Urothelium cell line (cell line): Measurements from ENCODE around the gene CWC15.
"Not testable (repeated sequence)": the region's sequence is repeated elsewhere in the genome, so short reads cannot be mapped to it uniquely, and the experiment has no call there.

Source experiments
- DNase-seq: peaks from one replicate; pipeline ENCODE4 v3.0.0; 2011; ENCODE audit warnings: low spot score, mixed read lengths
- FAIRE-seq: peaks from 2 replicates; lab custom pipeline; 2011; peaks lifted over from hg19 to GRCh38; lab: Jason Lieb, UNC

The CWC15 gene

GRCh38 chr11:94922321-94923003 is 50.9 kb downstream of the CWC15 start:
- FAIRE-seq (no peak), DNase-seq (no peak)

DNA sequence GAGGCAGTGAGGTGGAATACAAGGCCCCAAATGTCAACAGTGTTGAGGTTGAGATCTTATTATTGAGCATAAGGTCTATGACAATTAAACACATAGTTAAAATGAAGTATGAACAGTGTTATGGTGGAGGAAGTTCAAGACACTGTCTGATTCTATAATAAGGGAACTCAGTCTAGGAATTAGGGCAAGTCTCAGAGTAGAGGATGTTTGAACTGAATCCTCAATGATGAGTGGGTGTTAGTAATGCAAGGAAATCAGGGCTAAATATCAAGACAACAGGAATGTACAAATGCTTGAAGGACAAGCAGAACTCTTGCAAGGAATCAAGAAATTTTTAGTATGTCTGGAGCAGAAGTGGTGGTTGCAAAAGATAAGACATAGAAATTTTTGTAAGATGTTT is 53.0 kb downstream of the CWC15 start:
- FAIRE-seq (no peak), DNase-seq (no peak)

- DNase-seq = peak; percentile 1
- not testable (repeated sequence) for FAIRE-seq
Observed at GRCh38 chr11:94913718-94914394, 59.5 kb downstream of the CWC15 start.

DNA sequence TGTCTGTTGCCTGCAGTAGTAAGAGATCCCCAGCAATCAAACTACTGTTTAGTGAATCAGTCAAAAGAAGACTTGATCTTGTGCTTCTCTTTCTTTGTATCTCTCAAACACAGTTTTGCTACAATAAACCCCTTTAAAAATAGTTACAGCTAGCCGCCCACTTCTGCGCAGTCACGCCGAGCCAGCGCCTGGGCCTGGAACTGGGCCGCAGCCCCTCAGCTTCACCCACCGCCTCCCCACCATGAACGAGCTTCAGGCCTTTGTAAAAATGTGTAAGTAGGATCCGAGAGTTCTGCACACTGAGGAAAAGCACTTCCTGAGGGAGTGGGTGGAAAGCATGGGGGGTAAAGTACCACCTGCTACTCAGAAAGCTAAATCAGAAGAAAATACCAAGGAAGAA is 60.5 kb downstream of the CWC15 start:
- no peak for DNase-seq
- FAIRE-seq = no peak
